ENCODE results near the gene PHETA1. TPM values are rescaled to one million over a fixed set of nuclear protein-coding genes. Genes with fewer than 3 reads are reported as not detected.
A peak's percentile ranks its signal among the peaks of the same experiment; 100 is the strongest.

The PHETA1 gene
- total RNA-seq, 1 experiment from 2014 or later, result 10.6 TPM

- no peaks in the 10 kb centered on the region for H3K9me3 ChIP-seq (ENCODE audit: control insufficient read depth in 1 of 2, insufficient read depth in 1 of 2, low read depth in 1 of 2, low read length in 2 of 2)
- H3K27ac ChIP-seq (ENCODE audit: low read depth, low read length), result peak within 1 kb of the TSS; percentile 65
- H3K9ac ChIP-seq (ENCODE audit: low read length), result peak within 1 kb of the TSS; percentile 85
- no TSS peak for BruUV-seq (replicated peaks)
- H3K4me2 ChIP-seq (ENCODE audit: low read length), result peak within 1 kb of the TSS; percentile 99
- H4K20me1 ChIP-seq (ENCODE audit: insufficient read depth), result no peaks in the 10 kb centered on the region
- POLR2A ChIA-PET, result no interaction called here
- no peaks in the 10 kb centered on the region for H3K36me3 ChIP-seq (ENCODE audit: control insufficient read depth in 1 of 2, insufficient read depth in 2 of 2, low read length in 2 of 2)
- no peaks in the 10 kb centered on the region for H3K27me3 ChIP-seq (ENCODE audit: insufficient read depth, low read length)
- H3K79me2 ChIP-seq (ENCODE audit: insufficient read depth, low read length), result peaks cover 33% of the 10 kb centered on the region
- CTCF ChIA-PET, result interaction anchor here (1.6 kb wide), 1 partner anchor 8 kb away, joined by 3 read pairs; no protein-coding TSS in a partner anchor
- ATAC-seq (peak; percentile 36), DNase-seq (ENCODE audit: low read depth, low spot score) (no peak)
- TF ChIP-seq TCF7L2 (IDR thresholded peaks at IDR 0.05; ENCODE audit: borderline replicate concordance, extremely low read depth, insufficient read depth, insufficient read length) (no peak), ZFX (IDR thresholded peaks at IDR 0.05) (peak; percentile 61), YY1 (IDR thresholded peaks at IDR 0.05; ENCODE audit: extremely low read depth, insufficient replicate concordance, low read depth, low read length) (no peak), EZH2phosphoT487 (IDR thresholded peaks at IDR 0.05; ENCODE audit: borderline replicate concordance) (no peak), POLR2AphosphoS5 (IDR thresholded peaks at IDR 0.05; ENCODE audit: low read depth, low read length) (peak; percentile 79)
- TF ChIP-seq, protein P1, sequence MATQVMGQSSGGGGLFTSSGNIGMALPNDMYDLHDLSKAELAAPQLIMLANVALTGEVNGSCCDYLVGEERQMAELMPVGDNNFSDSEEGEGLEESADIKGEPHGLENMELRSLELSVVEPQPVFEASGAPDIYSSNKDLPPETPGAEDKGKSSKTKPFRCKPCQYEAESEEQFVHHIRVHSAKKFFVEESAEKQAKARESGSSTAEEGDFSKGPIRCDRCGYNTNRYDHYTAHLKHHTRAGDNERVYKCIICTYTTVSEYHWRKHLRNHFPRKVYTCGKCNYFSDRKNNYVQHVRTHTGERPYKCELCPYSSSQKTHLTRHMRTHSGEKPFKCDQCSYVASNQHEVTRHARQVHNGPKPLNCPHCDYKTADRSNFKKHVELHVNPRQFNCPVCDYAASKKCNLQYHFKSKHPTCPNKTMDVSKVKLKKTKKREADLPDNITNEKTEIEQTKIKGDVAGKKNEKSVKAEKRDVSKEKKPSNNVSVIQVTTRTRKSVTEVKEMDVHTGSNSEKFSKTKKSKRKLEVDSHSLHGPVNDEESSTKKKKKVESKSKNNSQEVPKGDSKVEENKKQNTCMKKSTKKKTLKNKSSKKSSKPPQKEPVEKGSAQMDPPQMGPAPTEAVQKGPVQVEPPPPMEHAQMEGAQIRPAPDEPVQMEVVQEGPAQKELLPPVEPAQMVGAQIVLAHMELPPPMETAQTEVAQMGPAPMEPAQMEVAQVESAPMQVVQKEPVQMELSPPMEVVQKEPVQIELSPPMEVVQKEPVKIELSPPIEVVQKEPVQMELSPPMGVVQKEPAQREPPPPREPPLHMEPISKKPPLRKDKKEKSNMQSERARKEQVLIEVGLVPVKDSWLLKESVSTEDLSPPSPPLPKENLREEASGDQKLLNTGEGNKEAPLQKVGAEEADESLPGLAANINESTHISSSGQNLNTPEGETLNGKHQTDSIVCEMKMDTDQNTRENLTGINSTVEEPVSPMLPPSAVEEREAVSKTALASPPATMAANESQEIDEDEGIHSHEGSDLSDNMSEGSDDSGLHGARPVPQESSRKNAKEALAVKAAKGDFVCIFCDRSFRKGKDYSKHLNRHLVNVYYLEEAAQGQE (IDR thresholded peaks at IDR 0.05; ENCODE audit: low read depth), result no peak
- RAD21 ChIA-PET (ENCODE audit: low non-redundant PET in 1 of 2, low total read pairs in 2 of 2, uncharacterized antibody in 2 of 2, unreplicated experiment in 2 of 2), result no interaction called here
- peaks cover 29 to 58% of the 10 kb centered on the region in 2 experiments for H3K4me1 ChIP-seq (ENCODE audit: control insufficient read depth in 1 of 2, insufficient read depth in 2 of 2, low read length in 2 of 2)
- peak within 1 kb of the TSS; percentile 84 to 91 for H3K4me3 ChIP-seq (replicated peaks in 1 of 2; ENCODE audit: low read depth in 1 of 2, low read length in 2 of 2)
- H3K9me2 ChIP-seq (ENCODE audit: insufficient read depth), result no peaks in the 10 kb centered on the region
- intact Hi-C loops (cut with micrococcal nuclease), result no loop called here
- H2AFZ ChIP-seq (ENCODE audit: low read depth, low read length, poor library complexity, severe bottlenecking), result no peak within 1 kb of the TSS
These were observed 37.1 kb upstream of the PHETA1 start, which contains the start of gene SH2B3 for GRCh38 chr12:111405859-111406473. Gene SH2B3 (plus strand): TSS chr12:111405923. CDS start chr12:111418146, 12,223 bp downstream.

Measured in HCT116 (cell line).